Thyroid gland (tissue), 4 donors: Measurements from ENCODE around the gene DNAJC17. TPM values are rescaled to one million over a fixed set of nuclear protein-coding genes. Genes with fewer than 3 reads are reported as not detected.
A peak's percentile ranks its signal among the peaks of the same experiment; 100 is the strongest.

Experiments used
- DNase-seq, 2 donors: peaks; one replicate each; pipeline ENCODE4 v3.0.0-alpha.2; 2019
- H3K27ac ChIP-seq, 3 donors: fragments of 200-600 bp; sonication (generic); 1 replicate in 2 of 3; 2 replicates in 1 of 3; pipeline ENCODE4 v1.5.1; 2016 to 2019; ENCODE audit warnings: mild to moderate bottlenecking in 1 of 3, moderate library complexity in 1 of 3
- H3K27me3 ChIP-seq: fragments of 200-600 bp; sonication (generic); one replicate; pipeline ENCODE4 v1.5.1; 2019
- H3K36me3 ChIP-seq, 2 donors: fragments of 200-600 bp; sonication (generic); one replicate each; pipeline ENCODE4 v1.5.1; 2016 to 2019
- H3K4me1 ChIP-seq, 2 donors: fragments of 200-600 bp; sonication (generic); one replicate each; pipeline ENCODE4 v1.5.1; 2017 to 2019
- H3K4me3 ChIP-seq, 3 donors: fragments of 200-600 bp; sonication (generic); replicated peaks in 1 of 3; 1 replicate in 2 of 3; 2 replicates in 1 of 3; pipeline ENCODE4 v1.5.1; 2016; ENCODE audit warnings: mild to moderate bottlenecking in 1 of 3
- H3K9me3 ChIP-seq: fragments of 200-600 bp; sonication (generic); one replicate; pipeline ENCODE4 v1.5.1; 2017
- POLR2A ChIP-seq, 2 donors: fragments of 450-650 bp; IDR thresholded peaks; one replicate each; pipeline ENCODE4 v1.6.1; 2017; ENCODE audit warnings: antibody characterized with exemption in 2 of 2, mild to moderate bottlenecking in 2 of 2, moderate library complexity in 1 of 2
- WGBS, 2 donors: methylation state at CpG; one replicate each; pipeline ENCODE4 v1.1.5; 2017; 5-methylcytosine and 5-hydroxymethylcytosine counted together
- intact Hi-C: fragments of 100-400 bp; cut with DNase I; formaldehyde crosslinking; loops from one replicate; pipeline ENCODE4 v1.15.1; 2023
- total RNA-seq, 4 donors: library from RNA; depleted of rRNA; stranded (reverse); fragments of >200 nt; gene quantifications; one replicate each; pipeline ENCODE4 v1.2.3, GENCODE V29; 2016
- TF ChIP-seq, protein P1 (sequence below), 6 experiments: fragments of 200-600 bp in 3 of 6; fragments of 450-650 bp in 3 of 6; sonication (generic) in 3 of 6; IDR thresholded peaks; one replicate each; pipeline ENCODE4 v1.5.1; 2016 to 2019; ENCODE audit warnings: antibody characterized with exemption in 6 of 6, mild to moderate bottlenecking in 2 of 6, inconsistent platforms in 1 of 6, moderate library complexity in 1 of 6

The DNAJC17 gene
- total RNA-seq, 4 donors from 2014 or later: 21.6 to 51.9 (median 45.8) TPM

DNA sequence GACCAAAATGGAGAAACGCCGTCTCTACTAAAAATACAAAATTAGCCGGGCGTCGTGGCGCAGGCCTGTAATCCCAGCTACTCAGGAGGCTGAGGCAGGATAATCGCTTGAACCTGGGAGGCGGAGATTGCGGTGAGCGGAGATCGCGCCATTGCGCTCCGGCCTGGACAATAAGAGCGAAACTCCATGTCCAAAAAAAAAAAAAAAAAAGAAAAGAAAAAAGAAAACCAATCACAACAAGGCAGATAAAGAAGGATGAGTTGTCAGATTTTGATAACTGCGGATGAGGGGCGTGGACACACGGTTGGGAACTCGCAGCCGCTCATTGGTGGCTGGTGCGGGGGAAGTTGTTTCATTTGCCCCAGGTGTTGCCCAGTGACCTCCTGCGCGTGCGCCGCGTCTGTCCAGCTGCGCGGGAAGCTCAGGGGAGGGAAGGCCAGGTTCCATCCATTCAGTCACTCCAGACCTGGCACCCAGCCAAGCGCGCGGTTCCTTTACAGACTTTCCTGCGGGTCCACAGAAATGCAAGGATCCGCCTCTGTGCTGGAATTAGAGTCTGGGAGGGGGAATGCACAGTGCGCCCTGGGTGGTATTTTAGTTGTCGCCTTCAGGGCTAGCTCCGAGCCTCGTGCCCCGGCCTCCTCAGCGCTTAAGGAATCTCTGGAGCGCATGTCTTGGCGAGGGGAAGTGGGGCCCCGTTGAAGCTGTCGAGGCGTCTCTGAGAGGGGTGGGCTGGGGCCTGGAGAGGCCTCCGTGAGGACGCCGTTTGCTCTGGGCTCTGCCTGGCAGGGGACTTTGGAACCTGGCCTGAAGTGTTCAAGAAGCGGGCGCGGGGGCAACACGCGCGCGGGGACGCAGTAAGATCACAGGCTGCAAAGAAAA, 44.1 kb downstream of the DNAJC17 start:
- peaks cover 0 to 3% of the 10 kb centered on the region in 2 donors for H3K36me3 ChIP-seq
- DNase-seq: peak; percentile 81 to 85
- H3K4me1 ChIP-seq: peaks cover 18 to 28% of the 10 kb centered on the region in 2 donors
- H3K27me3 ChIP-seq: no peaks in the 10 kb centered on the region
- WGBS, 2 donors: 35 to 36% methylated on average over 44 to 45 of the region's 55 CpGs
- H3K27ac ChIP-seq: peak overlapping the region; percentile 70 to 87 (median 76)
- no peaks in the 10 kb centered on the region for H3K9me3 ChIP-seq
- H3K4me3 ChIP-seq: peak overlapping the region; percentile 2 to 48 (median 6)
- intact Hi-C loops: loop anchor here (10.0 kb wide), 1 partner anchor 132 kb away; the partner anchor contains the start of gene VPS18
- TF ChIP-seq POLR2A (IDR thresholded peaks at IDR 0.05): no peak
- TF ChIP-seq, protein P1, sequence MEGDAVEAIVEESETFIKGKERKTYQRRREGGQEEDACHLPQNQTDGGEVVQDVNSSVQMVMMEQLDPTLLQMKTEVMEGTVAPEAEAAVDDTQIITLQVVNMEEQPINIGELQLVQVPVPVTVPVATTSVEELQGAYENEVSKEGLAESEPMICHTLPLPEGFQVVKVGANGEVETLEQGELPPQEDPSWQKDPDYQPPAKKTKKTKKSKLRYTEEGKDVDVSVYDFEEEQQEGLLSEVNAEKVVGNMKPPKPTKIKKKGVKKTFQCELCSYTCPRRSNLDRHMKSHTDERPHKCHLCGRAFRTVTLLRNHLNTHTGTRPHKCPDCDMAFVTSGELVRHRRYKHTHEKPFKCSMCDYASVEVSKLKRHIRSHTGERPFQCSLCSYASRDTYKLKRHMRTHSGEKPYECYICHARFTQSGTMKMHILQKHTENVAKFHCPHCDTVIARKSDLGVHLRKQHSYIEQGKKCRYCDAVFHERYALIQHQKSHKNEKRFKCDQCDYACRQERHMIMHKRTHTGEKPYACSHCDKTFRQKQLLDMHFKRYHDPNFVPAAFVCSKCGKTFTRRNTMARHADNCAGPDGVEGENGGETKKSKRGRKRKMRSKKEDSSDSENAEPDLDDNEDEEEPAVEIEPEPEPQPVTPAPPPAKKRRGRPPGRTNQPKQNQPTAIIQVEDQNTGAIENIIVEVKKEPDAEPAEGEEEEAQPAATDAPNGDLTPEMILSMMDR (IDR thresholded peaks at IDR 0.05): no peak

GRCh38 chr15:40759961-40760360, 47.3 kb downstream of the DNAJC17 start:
- no peak overlapping the region for H3K4me3 ChIP-seq
- intact Hi-C loops: loop anchor here (10.0 kb wide), 1 partner anchor 135 kb away; the partner anchor contains the start of gene VPS18
- TF ChIP-seq POLR2A (IDR thresholded peaks at IDR 0.05): no peak
- TF ChIP-seq, protein P1 (IDR thresholded peaks at IDR 0.05): no peak
- WGBS, 2 donors: 81 to 82% methylated on average over 4 to 5 of the region's 5 CpGs
- no peak overlapping the region for H3K27ac ChIP-seq
- DNase-seq: peak in 1 of 2 donors; percentile 37
- H3K4me1 ChIP-seq: peaks cover 13 to 17% of the 10 kb centered on the region in 2 donors
- H3K36me3 ChIP-seq: no peaks in the 10 kb centered on the region
- H3K9me3 ChIP-seq: no peaks in the 10 kb centered on the region
- no peaks in the 10 kb centered on the region for H3K27me3 ChIP-seq

- Histone ChIP-seq H3K36me3 (peaks cover 0 to under 1% of the 10 kb centered on the region in 2 donors), H3K27me3 (no peaks in the 10 kb centered on the region), H3K4me1 (peaks cover 6 to 7% of the 10 kb centered on the region in 2 donors), H3K27ac (no peak overlapping the region), H3K4me3 (no peak overlapping the region), H3K9me3 (no peaks in the 10 kb centered on the region)
- DNase-seq: no peak
- WGBS, 2 donors: 52 to 72% methylated on average over 6 of the region's 6 CpGs
- intact Hi-C loops: no loop called here
- no peak for TF ChIP-seq POLR2A (IDR thresholded peaks at IDR 0.05)
- TF ChIP-seq, protein P1 (IDR thresholded peaks at IDR 0.05): no peak
Measured at GRCh38 chr15:40756938-40757337, 50.3 kb downstream of the DNAJC17 start.

- intact Hi-C loops: no loop called here
- 64 to 65% methylated on average over 10 of the region's 10 CpGs for WGBS, 2 donors
- TF ChIP-seq, protein P1 (IDR thresholded peaks at IDR 0.05): no peak
- TF ChIP-seq POLR2A (IDR thresholded peaks at IDR 0.05): no peak
- H3K27ac ChIP-seq: peak overlapping the region; percentile 55 to 76 (median 74)
- H3K36me3 ChIP-seq: peaks cover 9 to 11% of the 10 kb centered on the region in 2 donors
- no peaks in the 10 kb centered on the region for H3K27me3 ChIP-seq
- H3K9me3 ChIP-seq: no peaks in the 10 kb centered on the region
- H3K4me1 ChIP-seq: peaks cover 6 to 7% of the 10 kb centered on the region in 2 donors
- no peak for DNase-seq
- H3K4me3 ChIP-seq: peak overlapping the region in 2 of 3 donors; percentile 83 to 93
Measured at GRCh38 chr15:40755812-40756208, 51.5 kb downstream of the DNAJC17 start.
